CD4-positive, alpha-beta T cell treated with Interferon gamma for 1 hour (primary cell): ENCODE results near the gene HIP1R.
"Not testable (repeated sequence)": the region's sequence is repeated elsewhere in the genome, so short reads cannot be mapped to it uniquely, and the experiment has no call there.

ENCODE experiments used
- DNase-seq: peaks from one replicate; pipeline ENCODE4 v3.0.0-alpha.2; 2020

Gene HIP1R, protein sequence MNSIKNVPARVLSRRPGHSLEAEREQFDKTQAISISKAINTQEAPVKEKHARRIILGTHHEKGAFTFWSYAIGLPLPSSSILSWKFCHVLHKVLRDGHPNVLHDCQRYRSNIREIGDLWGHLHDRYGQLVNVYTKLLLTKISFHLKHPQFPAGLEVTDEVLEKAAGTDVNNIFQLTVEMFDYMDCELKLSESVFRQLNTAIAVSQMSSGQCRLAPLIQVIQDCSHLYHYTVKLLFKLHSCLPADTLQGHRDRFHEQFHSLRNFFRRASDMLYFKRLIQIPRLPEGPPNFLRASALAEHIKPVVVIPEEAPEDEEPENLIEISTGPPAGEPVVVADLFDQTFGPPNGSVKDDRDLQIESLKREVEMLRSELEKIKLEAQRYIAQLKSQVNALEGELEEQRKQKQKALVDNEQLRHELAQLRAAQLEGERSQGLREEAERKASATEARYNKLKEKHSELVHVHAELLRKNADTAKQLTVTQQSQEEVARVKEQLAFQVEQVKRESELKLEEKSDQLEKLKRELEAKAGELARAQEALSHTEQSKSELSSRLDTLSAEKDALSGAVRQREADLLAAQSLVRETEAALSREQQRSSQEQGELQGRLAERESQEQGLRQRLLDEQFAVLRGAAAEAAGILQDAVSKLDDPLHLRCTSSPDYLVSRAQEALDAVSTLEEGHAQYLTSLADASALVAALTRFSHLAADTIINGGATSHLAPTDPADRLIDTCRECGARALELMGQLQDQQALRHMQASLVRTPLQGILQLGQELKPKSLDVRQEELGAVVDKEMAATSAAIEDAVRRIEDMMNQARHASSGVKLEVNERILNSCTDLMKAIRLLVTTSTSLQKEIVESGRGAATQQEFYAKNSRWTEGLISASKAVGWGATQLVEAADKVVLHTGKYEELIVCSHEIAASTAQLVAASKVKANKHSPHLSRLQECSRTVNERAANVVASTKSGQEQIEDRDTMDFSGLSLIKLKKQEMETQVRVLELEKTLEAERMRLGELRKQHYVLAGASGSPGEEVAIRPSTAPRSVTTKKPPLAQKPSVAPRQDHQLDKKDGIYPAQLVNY

DNA sequence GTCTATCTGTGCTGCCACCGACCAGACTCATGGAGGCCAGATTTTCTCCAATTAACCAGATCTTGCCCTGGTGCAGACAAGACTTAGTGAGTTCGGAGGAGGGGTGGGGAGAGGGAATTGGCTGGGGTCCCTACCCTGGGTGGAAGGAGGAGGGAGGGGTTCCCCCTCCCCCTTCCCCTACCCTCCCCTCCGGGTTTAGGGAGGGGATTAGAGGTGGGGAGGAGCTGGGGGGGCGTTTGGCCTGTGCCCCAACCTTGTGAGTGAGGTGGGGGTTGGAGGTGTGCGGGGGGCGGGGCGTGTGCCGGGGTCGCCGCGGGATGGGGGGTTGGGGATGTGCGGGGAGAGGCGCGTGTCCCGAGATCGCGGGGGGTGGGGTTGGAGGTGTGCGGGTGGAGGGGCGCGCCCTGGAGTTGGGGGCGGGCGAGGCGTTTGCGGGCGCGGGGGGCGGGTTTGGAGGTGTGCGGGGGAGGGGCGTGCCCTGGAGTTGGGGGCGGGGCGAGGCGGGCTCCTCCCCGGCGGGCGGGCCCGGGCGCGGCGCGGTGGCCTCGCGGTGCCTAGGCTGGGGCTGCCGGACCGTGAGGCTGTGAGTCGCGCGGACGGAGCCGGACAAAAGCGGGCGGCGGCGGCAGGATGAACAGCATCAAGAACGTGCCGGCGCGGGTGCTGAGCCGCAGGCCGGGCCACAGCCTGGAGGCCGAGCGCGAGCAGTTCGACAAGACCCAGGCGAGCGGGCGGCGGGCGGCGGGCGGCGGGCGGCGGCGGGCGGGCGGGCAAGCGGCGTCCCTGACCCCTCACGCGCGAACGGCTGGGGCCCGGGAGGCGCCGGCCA is at the start of gene HIP1R:
TSS of gene HIP1R (plus strand) at position 537 of the 829 bp plus-strand sequence. CDS start at position 631, 94 bp downstream.
- DNase-seq: peak; percentile 46

DNA sequence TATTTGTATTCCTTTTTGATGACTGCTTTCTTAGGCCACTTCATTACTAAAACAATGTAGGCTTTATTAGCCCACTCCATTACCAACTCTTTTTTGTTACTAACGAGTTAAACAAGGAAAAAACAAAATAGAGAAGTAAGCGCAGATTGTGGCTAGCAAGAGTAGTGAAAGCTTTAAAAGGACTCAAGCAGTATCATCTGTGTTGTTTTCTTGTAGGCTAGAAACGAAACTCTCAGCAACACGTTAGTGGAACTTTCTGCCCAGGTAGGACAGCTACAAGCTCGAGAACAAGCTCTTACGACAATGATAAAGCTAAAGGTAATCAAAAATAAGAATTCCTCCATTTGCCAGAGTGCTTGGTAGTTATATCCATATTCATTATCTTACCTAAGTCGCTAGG is 49.8 kb upstream of the HIP1R start:
- DNase-seq: no peak

DNA sequence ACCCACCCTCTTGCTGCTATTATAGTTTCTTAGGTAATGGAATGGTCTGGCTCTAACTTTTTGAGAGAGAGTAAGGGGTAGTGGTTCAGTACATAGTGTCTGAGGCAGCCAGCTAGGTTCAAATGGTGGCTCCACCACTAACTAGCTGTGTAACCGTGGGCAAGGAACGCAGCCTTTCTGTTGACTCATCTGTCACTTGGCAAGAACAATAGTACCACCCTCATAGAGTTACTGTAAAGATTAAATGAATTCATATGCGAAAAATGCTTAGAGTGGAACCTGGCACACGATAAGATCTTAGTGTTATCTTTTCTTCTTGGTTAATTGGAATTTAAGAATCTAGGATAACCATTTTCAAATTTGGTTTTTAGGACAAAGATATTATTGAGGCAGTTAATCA is 46.9 kb upstream of the HIP1R start:
- DNase-seq: no peak

- no peak for DNase-seq
Measured at GRCh38 chr12:122789637-122790036, 45.6 kb upstream of the HIP1R start.

DNA sequence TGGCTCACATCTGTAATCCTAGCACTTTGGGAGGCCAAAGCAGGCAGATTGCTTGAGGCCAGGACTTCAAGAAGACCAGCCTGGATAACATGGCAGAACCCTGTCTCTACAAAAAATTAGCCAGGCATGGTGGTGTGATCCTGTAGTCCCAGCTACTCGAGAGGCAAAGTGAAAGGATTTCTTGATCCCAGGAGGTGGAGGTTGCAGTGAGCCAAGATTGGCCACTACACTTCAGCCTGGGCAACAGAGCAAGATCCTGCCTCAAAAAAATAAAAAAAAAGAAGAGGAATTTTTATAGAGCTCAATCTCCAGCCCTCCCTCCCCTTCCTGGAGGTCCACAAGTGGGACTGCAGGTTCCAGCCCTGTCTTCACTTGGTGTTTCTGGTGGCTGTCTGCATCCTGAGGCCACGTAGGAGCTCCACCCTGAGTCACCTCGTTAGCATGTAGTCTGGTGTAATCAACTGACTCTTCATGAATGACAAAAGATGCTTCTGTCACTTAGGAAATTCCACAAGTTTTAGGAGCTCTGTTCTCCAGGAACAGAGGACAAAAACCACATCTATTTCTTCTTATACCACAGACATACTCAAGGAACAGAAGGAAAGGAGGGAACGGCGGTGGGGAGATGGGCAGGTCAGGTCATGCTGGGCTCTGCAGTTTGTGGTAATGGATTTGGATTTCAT is 44.7 kb upstream of the HIP1R start:
- no peak for DNase-seq

DNA sequence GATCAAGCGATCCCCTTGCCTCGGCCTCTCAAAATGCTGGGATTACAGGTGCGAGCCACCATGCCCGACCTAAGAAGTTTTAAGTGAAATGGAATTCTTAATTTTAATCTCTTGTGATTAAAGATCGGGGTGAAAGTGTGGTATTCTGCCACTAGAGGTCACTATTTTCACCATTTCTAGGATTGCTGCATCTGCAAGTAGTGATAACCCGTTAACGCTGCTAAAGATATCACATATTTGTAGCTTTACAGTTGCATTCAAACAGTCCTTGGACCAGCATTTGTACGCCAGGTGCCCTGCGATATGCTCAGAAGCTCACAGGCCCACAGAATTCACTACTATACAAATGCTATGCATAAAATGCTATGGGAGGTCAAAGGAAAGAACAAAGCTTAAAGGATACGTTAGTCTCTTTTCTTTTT is 41.6 kb upstream of the HIP1R start:
- DNase-seq: no peak

DNA sequence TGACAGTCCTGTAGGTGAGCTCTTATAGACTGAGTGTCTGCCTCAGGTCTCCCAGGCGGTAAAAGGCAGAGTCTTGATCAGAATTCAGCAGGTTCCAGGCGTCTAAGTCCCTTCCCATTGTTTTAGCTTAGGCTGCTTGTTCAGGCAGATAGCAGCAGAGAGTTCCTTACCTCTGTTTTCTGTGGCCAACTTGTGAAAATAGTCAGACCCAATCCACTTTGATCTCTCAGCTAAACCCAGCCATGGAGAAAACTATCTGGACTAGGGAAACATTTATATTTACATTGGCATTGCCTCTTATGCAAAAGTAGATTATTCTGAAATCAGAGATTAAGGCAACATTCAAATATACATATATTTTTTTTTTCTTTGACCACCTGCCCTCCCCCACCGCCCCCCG is 39.5 kb upstream of the HIP1R start:
- DNase-seq: no peak

- no peak for DNase-seq
Measured at GRCh38 chr12:122799641-122800243, 35.5 kb upstream of the HIP1R start.

DNA sequence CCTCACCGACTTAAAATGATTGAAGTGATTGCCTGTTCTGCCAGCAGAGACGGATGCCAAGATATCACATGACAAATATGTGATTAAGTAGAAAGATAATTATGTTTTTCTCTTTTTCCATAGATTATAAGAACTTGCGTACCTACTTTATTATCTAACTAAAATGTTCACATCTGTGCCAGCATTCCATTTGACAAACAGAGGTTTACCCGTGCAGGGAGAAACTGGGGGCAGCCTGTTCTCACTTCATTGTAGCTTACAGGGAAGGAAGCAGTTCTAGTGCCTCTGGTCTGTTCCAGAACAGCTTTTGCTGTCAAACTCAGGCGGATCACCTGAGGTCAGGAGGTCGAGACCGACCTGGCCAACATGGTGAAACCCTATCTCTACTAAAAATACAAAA is 31.3 kb upstream of the HIP1R start:
- no peak for DNase-seq

- not testable (repeated sequence) for DNase-seq
Measured at GRCh38 chr12:122804957-122805356, 30.3 kb upstream of the HIP1R start.

DNA sequence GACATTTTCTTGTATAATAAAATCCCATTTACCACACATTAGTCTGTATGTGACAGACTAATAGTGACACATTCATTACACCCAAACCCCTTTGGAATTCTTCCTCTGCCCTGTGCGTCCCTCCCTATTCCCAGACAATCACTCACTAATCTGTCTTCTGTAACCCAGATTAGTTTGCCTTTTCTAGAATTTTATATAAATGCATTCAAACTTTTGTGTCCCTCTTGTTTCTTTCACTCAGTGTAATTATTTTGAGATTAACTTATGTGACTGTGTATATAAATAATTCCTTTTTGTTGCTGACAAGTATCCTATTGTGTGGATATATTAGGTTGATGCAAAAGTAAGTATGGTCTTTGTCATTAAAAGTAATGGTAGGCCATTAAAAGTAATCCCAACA is 27.6 kb upstream of the HIP1R start:
- no peak for DNase-seq

DNA sequence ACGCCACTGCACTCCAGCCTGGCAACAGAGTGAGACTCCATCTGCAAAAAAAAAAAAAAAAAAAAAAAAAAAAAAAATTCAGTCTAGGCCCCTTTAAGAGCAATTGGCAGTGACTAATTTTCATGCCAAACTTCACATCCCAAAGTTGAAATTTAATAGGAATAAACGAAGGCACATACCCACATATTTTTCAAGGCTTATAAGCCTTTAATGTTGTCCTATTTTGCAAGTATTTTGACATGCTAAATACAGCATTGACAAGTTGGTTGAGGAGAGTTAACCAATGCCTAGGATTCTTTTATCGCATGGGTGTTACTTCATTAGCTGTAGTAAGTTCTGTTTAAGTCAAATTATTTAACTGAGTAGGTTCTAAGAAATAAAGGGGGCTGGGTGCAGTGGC is 23.5 kb upstream of the HIP1R start:
- no peak for DNase-seq

- peak; percentile 42 for DNase-seq
Measured at GRCh38 chr12:122813310-122813713, 21.9 kb upstream of the HIP1R start.

- DNase-seq: no peak
Measured at GRCh38 chr12:122819209-122819785, 16.0 kb upstream of the HIP1R start.

DNA sequence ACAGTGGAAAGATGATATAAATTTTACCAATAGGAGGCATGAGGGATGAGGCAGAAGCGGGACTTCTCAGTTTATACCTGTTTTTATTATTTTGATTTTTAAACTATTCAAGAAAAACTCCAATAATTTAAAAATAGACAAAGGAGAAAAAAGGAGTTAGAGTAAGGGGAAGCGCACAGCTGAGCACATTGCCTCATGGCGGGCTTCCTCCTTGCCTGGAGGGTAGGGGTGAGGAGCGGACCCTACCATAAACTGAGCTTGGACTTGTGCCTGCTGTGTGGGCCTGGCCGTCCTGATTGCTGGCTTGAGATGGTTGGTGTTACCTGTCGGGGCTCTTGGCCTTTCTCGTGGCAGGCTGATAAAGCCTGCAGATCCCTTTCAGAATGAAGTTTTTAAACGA is 15.1 kb upstream of the HIP1R start:
- no peak for DNase-seq

DNA sequence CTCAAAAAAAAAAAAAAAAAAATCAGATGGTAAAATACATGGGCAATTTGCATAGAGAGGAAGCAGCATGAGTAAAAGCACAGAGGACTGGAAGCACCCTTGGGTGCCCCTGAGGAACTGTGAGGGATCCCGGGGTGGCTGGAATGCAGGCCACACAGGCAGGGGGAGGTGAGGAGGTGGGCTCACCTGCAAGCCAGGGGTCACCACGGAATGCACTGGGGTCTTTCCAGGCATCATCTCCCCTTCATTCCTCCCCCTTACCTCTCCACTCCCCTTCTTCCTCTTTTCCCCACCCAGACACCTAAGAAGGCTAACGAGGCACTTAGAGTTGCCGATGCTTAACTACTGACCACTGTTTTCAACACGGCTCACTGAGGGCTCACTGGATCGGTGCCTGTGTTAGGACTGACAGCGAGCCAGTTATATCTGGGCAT is 14.4 kb upstream of the HIP1R start:
- no peak for DNase-seq

- no peak for DNase-seq
Measured at GRCh38 chr12:122823429-122823828, 11.8 kb upstream of the HIP1R start.

DNA sequence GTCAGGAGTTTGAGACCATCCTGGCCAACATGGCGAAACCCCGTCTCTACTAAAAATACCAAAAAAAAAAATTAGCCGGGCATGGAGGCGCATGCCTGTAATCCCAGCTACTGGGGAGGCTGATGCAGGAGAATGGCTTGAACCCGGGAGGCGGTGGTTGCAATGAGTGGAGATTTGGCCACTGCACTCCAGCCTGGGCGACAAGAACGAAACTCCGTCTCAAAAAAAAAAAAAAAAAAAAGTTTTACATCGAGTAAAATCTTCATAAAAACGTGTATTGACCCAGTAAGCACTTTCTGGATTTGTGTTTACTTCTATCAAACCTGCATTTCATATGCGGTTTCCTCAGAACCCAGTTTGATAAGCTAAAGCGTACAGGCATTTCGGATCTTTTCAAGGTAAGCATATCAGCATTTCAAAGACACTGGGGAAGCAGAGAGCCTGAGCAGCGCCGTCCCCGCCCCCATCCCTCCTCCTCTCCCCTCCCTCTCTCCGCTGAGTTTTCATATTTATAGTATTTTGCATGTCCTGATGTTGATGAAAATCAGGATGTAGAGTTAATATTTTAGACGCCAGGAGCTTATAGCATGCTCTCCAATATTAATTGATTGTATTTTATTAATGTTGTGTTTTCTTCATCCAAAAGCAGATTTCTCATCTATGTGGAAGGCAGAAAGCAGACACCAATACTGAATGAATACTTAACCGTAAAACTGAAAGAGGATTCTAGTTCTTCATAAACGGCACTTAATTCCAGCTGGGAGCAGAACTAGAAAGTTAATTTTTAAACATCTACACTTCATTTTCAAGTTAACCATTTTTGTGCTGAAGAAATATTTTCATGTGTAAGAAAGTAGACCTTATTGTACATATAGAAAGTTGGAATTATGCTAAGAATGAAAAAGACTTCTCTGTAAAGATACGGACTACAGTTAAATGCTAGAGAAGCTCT is 9.2 kb upstream of the HIP1R start:
- DNase-seq: no peak

GRCh38 chr12:122827258-122827657 is 8.0 kb upstream of the HIP1R start:
- DNase-seq: no peak
